Activated CD4-positive, alpha-beta T cell treated with anti-CD3 and anti-CD28 coated beads for 1 hour (primary cell): ENCODE measurements around the gene ILKAP.
A peak's percentile ranks its signal among the peaks of the same experiment; 100 is the strongest.

Experiments
- DNase-seq: peaks from one replicate; pipeline ENCODE4 v3.0.0-alpha.2; 2020

ILKAP gene

GRCh38 chr2:238236571-238236970 lies 33.1 kb upstream of the ILKAP start:
- no peak for DNase-seq

DNA sequence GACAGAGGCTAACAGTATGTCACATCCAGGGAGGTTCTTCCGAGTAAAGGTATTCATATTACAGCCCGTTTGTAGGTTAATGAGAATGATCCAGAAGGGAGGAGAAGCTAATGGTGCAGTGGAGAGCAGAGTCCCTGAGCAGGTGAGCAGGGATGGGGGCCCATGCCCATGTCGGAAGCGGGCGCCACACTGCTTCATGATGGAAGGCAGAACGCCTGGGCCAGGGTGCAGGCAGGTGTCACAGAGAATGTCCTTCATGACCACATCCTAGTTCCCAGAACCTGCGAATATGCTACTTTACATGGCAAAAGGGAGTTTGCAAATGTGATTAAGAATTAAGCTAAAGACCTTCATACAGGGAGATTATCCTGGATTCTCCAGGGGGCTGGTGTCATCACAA lies 32.4 kb upstream of the ILKAP start:
- no peak for DNase-seq

- DNase-seq, result no peak
Measured at GRCh38 chr2:238235331-238235732, 31.8 kb upstream of the ILKAP start.

GRCh38 chr2:238233625-238234024 lies 30.1 kb upstream of the ILKAP start:
- DNase-seq, result no peak

- no peak for DNase-seq
Measured at GRCh38 chr2:238231809-238232208, 28.3 kb upstream of the ILKAP start.

DNA sequence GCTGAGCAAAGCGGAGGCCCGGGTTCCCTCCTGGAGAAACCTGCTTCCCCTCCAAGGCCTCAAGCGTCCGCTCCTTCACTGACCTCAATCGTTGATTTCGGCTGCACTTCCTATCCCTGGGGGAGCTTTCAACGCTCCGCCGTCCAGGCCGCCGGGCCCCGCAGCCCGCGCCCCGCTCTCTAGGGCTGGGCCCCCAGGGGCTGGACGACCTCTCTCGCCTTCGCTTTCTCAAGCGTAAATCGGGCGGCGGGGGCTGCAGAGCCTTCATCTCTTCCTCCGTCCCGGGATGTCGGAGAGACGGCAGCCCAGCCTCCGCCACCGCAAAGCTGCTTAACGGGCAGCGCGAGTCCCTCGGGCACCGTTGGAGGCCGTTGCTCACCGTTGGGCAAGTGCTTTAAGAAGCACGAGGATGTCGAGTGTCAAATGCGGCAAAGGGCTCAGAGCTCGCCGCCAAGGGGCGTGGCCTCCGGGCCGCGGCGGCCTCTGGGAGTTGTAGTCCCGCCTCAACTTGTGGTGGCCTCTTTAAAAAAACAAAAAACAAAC lies 27.8 kb upstream of the ILKAP start:
- DNase-seq, result peak; percentile 67

DNA sequence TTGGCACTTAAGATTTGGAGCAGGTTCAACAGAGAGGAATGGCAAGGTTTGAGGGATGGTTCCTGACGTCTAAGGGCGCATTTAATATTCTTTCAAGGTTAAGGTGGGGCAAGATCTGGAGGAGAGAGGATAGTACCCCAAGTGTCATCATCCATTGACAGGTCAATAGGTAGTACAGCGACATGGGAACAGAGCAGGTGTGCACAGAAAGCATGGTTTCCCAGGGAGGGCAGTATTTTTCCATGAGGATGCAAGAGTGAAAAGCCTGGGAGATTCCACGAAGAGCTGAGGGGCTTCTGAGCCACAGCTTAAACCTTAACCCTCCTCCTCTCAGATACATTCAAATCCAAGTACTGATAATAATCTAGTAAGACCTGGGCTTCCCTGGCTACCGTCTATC lies 27.2 kb upstream of the ILKAP start:
- DNase-seq, result no peak

- DNase-seq, result no peak
Measured at GRCh38 chr2:238228700-238229099, 25.2 kb upstream of the ILKAP start.

- no peak for DNase-seq
Measured at GRCh38 chr2:238227587-238228032, 24.1 kb upstream of the ILKAP start.

- no peak for DNase-seq
Measured at GRCh38 chr2:238226698-238227586, 23.4 kb upstream of the ILKAP start.

- DNase-seq, result no peak
Measured at GRCh38 chr2:238225911-238226697, 22.6 kb upstream of the ILKAP start.

- DNase-seq, result no peak
Measured at GRCh38 chr2:238225121-238225520, 21.6 kb upstream of the ILKAP start.

DNA sequence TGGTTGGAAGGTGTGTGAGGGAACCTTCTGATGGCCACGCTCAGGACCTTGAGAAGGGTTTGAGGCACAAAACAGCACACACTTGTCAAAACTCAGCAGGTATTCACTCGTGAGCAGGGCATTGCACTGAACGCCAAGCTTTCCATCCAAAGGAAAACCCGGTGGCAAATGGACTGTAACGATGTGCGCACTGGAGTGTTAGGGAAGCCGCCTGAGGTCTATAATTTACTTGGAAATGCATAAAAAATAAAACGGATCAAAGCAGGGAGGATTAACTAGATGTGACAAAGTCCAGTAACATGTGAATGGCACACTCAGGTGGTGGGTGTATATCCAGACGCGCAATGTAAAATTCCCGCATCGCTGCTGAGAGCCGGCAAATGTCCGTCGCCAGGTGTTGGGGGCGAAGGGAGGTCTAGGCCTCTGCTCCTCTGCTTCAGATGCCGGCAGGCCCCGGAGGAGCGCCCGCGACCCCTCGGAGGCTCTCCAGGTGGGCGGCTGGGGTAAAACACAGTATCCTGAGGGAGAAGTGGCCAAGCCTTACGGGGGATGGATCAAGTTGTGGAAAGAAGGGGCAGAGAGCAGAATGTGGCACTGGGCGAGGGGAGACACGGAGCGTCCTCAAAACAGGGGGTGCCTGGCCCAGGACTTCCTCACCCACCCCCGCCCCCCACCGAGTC lies 21.0 kb upstream of the ILKAP start:
- no peak for DNase-seq

- DNase-seq, result no peak
Measured at GRCh38 chr2:238220892-238221521, 17.5 kb upstream of the ILKAP start.

- DNase-seq, result no peak
Measured at GRCh38 chr2:238220274-238220891, 16.9 kb upstream of the ILKAP start.

- DNase-seq, result no peak
Measured at GRCh38 chr2:238216651-238217184, 13.2 kb upstream of the ILKAP start.

GRCh38 chr2:238207006-238207405 lies 3.5 kb upstream of the ILKAP start:
- no peak for DNase-seq

DNA sequence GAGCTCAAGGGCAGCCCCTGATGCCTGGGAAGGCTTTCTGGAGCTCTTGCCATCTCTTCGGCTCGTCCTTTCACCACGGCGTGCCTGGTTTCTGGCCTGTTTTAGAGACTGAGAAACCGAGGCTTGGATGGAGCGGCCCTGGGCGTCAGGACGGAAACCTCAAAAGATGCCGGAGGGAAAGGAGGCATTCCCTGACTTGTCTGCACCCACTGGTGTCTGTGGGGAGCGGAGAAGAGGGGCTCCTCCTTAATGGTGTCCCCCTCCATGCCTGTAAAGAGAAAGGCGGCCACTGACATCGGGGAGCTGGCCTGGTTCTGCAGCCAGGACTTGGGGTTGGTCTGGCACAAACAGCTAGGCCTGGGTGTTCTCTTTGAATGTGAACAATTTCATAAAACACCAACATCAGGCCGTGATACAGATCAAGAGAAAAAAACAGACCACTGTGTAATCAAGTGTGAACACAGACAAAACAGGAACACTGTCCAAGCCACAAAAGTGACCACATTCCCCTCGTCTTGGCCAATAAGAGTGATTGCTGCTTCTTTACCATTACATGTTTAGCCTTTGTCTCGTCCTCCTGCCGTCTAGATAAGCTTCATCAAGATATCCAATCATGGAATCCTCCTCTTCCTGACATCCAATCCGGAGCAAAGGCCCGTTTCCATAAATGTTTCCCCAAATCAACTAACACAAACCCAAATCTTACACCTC lies 633 bp upstream of the ILKAP start:
- DNase-seq, result no peak

DNA sequence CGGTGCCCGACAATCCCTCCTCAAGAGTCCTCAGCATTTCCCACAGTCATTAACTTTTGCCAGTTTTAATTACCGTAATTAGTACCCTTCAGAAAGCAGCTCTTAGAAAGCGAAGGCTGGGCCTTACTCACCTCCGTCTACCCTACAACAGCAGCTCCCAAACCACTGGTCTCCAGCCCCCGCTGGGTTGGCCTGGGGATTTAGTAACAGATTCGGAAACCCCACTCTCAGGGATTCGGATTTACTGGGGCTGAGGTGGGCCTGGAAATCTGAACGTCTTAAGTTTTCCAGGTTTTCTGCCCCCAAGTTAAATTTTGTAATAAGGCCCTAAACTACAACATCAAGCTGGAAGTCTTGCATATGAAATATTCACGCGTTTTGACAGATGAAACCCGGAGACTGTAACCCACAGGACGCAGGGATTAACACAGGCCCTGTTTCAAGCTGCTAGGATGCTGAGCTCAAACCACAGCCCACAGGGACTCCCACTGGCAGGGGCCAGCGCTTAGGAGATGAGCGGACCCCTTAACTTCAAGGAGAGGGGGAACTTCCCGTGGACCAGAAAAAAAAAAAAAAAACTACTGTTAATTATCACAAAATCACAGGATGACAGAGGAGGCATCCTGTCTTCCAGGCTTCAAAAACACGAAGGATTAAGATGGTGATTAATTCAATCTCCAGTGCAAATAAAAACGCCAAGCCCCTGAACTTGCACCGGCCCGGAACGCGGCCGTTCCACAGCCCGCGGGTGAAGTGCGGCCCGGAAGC lies 985 bp downstream of the ILKAP start:
- no peak for DNase-seq

DNA sequence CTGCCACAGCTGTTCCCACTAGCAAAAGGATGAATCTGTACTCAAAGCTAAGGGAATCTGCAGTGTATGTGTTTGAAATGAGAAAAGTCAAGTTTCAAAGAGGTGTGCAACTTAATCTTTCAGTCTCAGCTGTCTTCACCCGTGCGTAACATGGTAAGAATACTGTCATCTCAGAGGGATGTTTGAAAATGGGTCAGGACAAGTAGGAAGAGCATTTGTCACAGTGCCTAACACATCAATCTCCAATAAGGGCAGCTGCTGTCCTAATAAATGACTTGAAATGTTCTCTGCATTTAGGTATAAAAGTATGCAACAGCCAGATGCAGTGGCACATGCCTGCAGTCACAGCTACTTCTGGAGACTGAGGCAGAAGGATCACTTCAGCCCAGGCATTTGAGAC lies 13.1 kb downstream of the ILKAP start:
- no peak for DNase-seq
